ENCODE measurements around the gene DLEC1.

DLEC1 gene

GRCh38 chr3:38001456-38002081 is 37.4 kb upstream of the DLEC1 start:
- no peak for DNase-seq (ENCODE audit: low spot score)

- no peak for DNase-seq (ENCODE audit: low spot score)
These were observed 36.6 kb upstream of the DLEC1 start for GRCh38 chr3:38002291-38002876.

- DNase-seq (ENCODE audit: low spot score) = no peak
These were observed 36.1 kb upstream of the DLEC1 start for GRCh38 chr3:38002940-38003339.

- peak; percentile 74 for DNase-seq (ENCODE audit: low spot score)
These were observed 35.6 kb upstream of the DLEC1 start for GRCh38 chr3:38003371-38003816.

GRCh38 chr3:38003817-38004414 is 35.1 kb upstream of the DLEC1 start:
- DNase-seq (ENCODE audit: low spot score) = no peak

GRCh38 chr3:38004415-38005075 is 34.5 kb upstream of the DLEC1 start:
- peak; percentile 68 for DNase-seq (ENCODE audit: low spot score)

- no peak for DNase-seq (ENCODE audit: low spot score)
These were observed 33.7 kb upstream of the DLEC1 start for GRCh38 chr3:38005076-38006020.

- DNase-seq (ENCODE audit: low spot score) = no peak
These were observed 33.0 kb upstream of the DLEC1 start for GRCh38 chr3:38006031-38006430.

- DNase-seq (ENCODE audit: low spot score) = no peak
These were observed 32.5 kb upstream of the DLEC1 start for GRCh38 chr3:38006445-38006995.

- DNase-seq (ENCODE audit: low spot score) = no peak
These were observed 31.3 kb upstream of the DLEC1 start for GRCh38 chr3:38007754-38008090.

GRCh38 chr3:38008191-38008701 is 30.8 kb upstream of the DLEC1 start:
- no peak for DNase-seq (ENCODE audit: low spot score)

GRCh38 chr3:38008971-38009580 is 29.9 kb upstream of the DLEC1 start:
- no peak for DNase-seq (ENCODE audit: low spot score)

- DNase-seq (ENCODE audit: low spot score) = no peak
These were observed 29.0 kb upstream of the DLEC1 start for GRCh38 chr3:38009807-38010591.

- no peak for DNase-seq (ENCODE audit: low spot score)
These were observed 27.9 kb upstream of the DLEC1 start for GRCh38 chr3:38011111-38011510.

- DNase-seq (ENCODE audit: low spot score) = no peak
These were observed 23.5 kb upstream of the DLEC1 start for GRCh38 chr3:38015485-38015884.

- no peak for DNase-seq (ENCODE audit: low spot score)
These were observed 23.0 kb upstream of the DLEC1 start for GRCh38 chr3:38015984-38016383.

GRCh38 chr3:38016410-38016809 is 22.6 kb upstream of the DLEC1 start:
- DNase-seq (ENCODE audit: low spot score) = no peak

- no peak for DNase-seq (ENCODE audit: low spot score)
These were observed 22.1 kb upstream of the DLEC1 start for GRCh38 chr3:38016847-38017444.

- no peak for DNase-seq (ENCODE audit: low spot score)
These were observed 21.3 kb upstream of the DLEC1 start for GRCh38 chr3:38017445-38018295.

Data from AG08396 (cell line).